Nephron progenitor cell (in vitro differentiated cells): ENCODE measurements around the gene ASAP2.

Experiments used
- DNase-seq: peaks from one replicate; pipeline ENCODE4 v3.0.0; 2021
- H3K27ac Mint-ChIP-seq: 2 replicates; pipeline ENCODE4 v1.8.0; 2021; ENCODE audit warnings: mild to moderate bottlenecking, moderate library complexity, mixed read lengths
- H3K27me3 Mint-ChIP-seq: 2 replicates; pipeline ENCODE4 v1.8.0; 2021; ENCODE audit warnings: mild to moderate bottlenecking, low read depth, mixed read lengths; ENCODE audit not compliant: poor library complexity
- H3K36me3 Mint-ChIP-seq: 2 replicates; pipeline ENCODE4 v1.8.0; 2021; ENCODE audit warnings: low read depth, mixed read lengths
- H3K4me1 Mint-ChIP-seq: 2 replicates; pipeline ENCODE4 v1.8.0; 2021; ENCODE audit warnings: mixed read lengths
- H3K4me3 Mint-ChIP-seq: 2 replicates; pipeline ENCODE4 v1.8.0; 2021; ENCODE audit warnings: mild to moderate bottlenecking, moderate library complexity, mixed read lengths
- H3K9me3 Mint-ChIP-seq: 2 replicates; pipeline ENCODE4 v1.8.0; 2021; ENCODE audit warnings: mild to moderate bottlenecking, moderate library complexity, mixed read lengths
- CTCF ChIP-seq: fragments of 200-600 bp; sonication (generic); IDR thresholded peaks from 2 replicates; pipeline ENCODE4 v1.5.0; 2021; ENCODE audit warnings: antibody characterized with exemption

ASAP2 gene

GRCh38 chr2:9232886-9233285 lies 26.3 kb downstream of the ASAP2 start:
- no peak for DNase-seq
- no peak for TF ChIP-seq CTCF
- no peaks in the 10 kb centered on the region for H3K9me3 Mint-ChIP-seq
- no peak overlapping the region for H3K4me3 Mint-ChIP-seq
- H3K4me1 Mint-ChIP-seq, result peaks cover 94% of the 10 kb centered on the region
- peak overlapping the region; percentile 12 for H3K27ac Mint-ChIP-seq
- no peaks in the 10 kb centered on the region for H3K36me3 Mint-ChIP-seq
- no peaks in the 10 kb centered on the region for H3K27me3 Mint-ChIP-seq

GRCh38 chr2:9234680-9235146 lies 28.1 kb downstream of the ASAP2 start:
- TF ChIP-seq CTCF, result no peak
- H3K27me3 Mint-ChIP-seq, result no peaks in the 10 kb centered on the region
- H3K36me3 Mint-ChIP-seq, result peaks cover 3% of the 10 kb centered on the region
- no peaks in the 10 kb centered on the region for H3K9me3 Mint-ChIP-seq
- H3K4me1 Mint-ChIP-seq, result peaks cover 96% of the 10 kb centered on the region
- H3K27ac Mint-ChIP-seq, result peak overlapping the region; percentile 80
- no peak for DNase-seq
- H3K4me3 Mint-ChIP-seq, result no peak overlapping the region

GRCh38 chr2:9235147-9236044 lies 28.8 kb downstream of the ASAP2 start:
- peak overlapping the region; percentile 80 for H3K27ac Mint-ChIP-seq
- no peaks in the 10 kb centered on the region for H3K27me3 Mint-ChIP-seq
- peak; percentile 22 for DNase-seq
- peaks cover 92% of the 10 kb centered on the region for H3K4me1 Mint-ChIP-seq
- peaks cover 7% of the 10 kb centered on the region for H3K36me3 Mint-ChIP-seq
- TF ChIP-seq CTCF, result no peak
- no peaks in the 10 kb centered on the region for H3K9me3 Mint-ChIP-seq
- H3K4me3 Mint-ChIP-seq, result peak overlapping the region; percentile 7

GRCh38 chr2:9236045-9236344 lies 29.4 kb downstream of the ASAP2 start:
- no peak for DNase-seq
- Mint-ChIP-seq H3K9me3 (no peaks in the 10 kb centered on the region), H3K27ac (no peak overlapping the region), H3K4me1 (peaks cover 91% of the 10 kb centered on the region), H3K27me3 (no peaks in the 10 kb centered on the region), H3K4me3 (no peak overlapping the region), H3K36me3 (peaks cover 13% of the 10 kb centered on the region)
- TF ChIP-seq CTCF, result no peak

GRCh38 chr2:9236867-9237266 lies 30.3 kb downstream of the ASAP2 start:
- Mint-ChIP-seq H3K4me3 (no peak overlapping the region), H3K4me1 (peaks cover 89% of the 10 kb centered on the region), H3K9me3 (no peaks in the 10 kb centered on the region), H3K36me3 (peaks cover 19% of the 10 kb centered on the region), H3K27me3 (no peaks in the 10 kb centered on the region), H3K27ac (no peak overlapping the region)
- TF ChIP-seq CTCF, result no peak
- DNase-seq, result no peak

GRCh38 chr2:9237831-9238230 lies 31.2 kb downstream of the ASAP2 start:
- no peak for DNase-seq
- Mint-ChIP-seq H3K27ac (no peak overlapping the region), H3K4me3 (no peak overlapping the region), H3K27me3 (no peaks in the 10 kb centered on the region), H3K9me3 (no peaks in the 10 kb centered on the region), H3K36me3 (peaks cover 25% of the 10 kb centered on the region), H3K4me1 (peaks cover 89% of the 10 kb centered on the region)
- TF ChIP-seq CTCF, result no peak
